Activated CD4-positive, alpha-beta memory T cell treated with anti-CD3 and anti-CD28 coated beads for 36 hours (primary cell): ENCODE measurements around the gene OCA2. TPM values are rescaled to one million over a fixed set of nuclear protein-coding genes. Genes with fewer than 3 reads are reported as not detected.

Source experiments
- CTCF ChIA-PET: fragments of 350-600 bp; sonication (Branson Sonifier 250); formaldehyde crosslinking; loops from one replicate; lab custom pipeline; 2021; ENCODE audit warnings: antibody characterized with exemption, inconsistent platforms; lab: Charles Lee
- POLR2A ChIA-PET: fragments of 350-600 bp; sonication (Branson Sonifier 250); formaldehyde crosslinking; loops from one replicate; lab custom pipeline; 2021; ENCODE audit warnings: antibody characterized with exemption; lab: Charles Lee
- DNase-seq: peaks from one replicate; pipeline ENCODE4 v3.0.0-alpha.2; 2020
- H3K27ac Mint-ChIP-seq: one replicate; pipeline ENCODE4 v1.8.0; 2021; ENCODE audit warnings: mixed read lengths
- H3K27me3 Mint-ChIP-seq: one replicate; pipeline ENCODE4 v1.8.0; 2021; ENCODE audit warnings: mixed read lengths
- H3K36me3 Mint-ChIP-seq: one replicate; pipeline ENCODE4 v1.8.0; 2021; ENCODE audit warnings: mixed read lengths
- H3K4me1 Mint-ChIP-seq: one replicate; pipeline ENCODE4 v1.8.0; 2021; ENCODE audit warnings: low read depth, mixed read lengths
- H3K4me3 Mint-ChIP-seq: one replicate; pipeline ENCODE4 v1.8.0; 2021; ENCODE audit warnings: mild to moderate bottlenecking, mixed read lengths
- H3K9me3 Mint-ChIP-seq: one replicate; pipeline ENCODE4 v1.8.0; 2021; ENCODE audit warnings: mixed read lengths
- intact Hi-C: fragments of 100-400 bp; cut with micrococcal nuclease; formaldehyde crosslinking; loops from one replicate; pipeline ENCODE4 v1.15.1; 2023
- total RNA-seq, 2 experiments: library from RNA; stranded (reverse); gene quantifications; one replicate each; pipeline ENCODE4 v1.2.3, GENCODE V29; 2021

OCA2 gene
- total RNA-seq, 2 experiments from 2014 or later, result not detected

- ChIA-PET POLR2A (no interaction called here), CTCF (no interaction called here)
- no peaks in the 10 kb centered on the region for H3K36me3 Mint-ChIP-seq
- no peak overlapping the region for H3K27ac Mint-ChIP-seq
- intact Hi-C loops, result no loop called here
- H3K27me3 Mint-ChIP-seq, result no peaks in the 10 kb centered on the region
- no peak for DNase-seq
- no peaks in the 10 kb centered on the region for H3K4me1 Mint-ChIP-seq
- no peak overlapping the region for H3K4me3 Mint-ChIP-seq
- no peaks in the 10 kb centered on the region for H3K9me3 Mint-ChIP-seq
Measured at GRCh38 chr15:27873828-27874227, 225.3 kb downstream of the OCA2 start.

GRCh38 chr15:27873039-27873438 lies 226.1 kb downstream of the OCA2 start:
- Mint-ChIP-seq H3K4me3 (no peak overlapping the region), H3K36me3 (no peaks in the 10 kb centered on the region), H3K27me3 (no peaks in the 10 kb centered on the region), H3K4me1 (no peaks in the 10 kb centered on the region), H3K9me3 (no peaks in the 10 kb centered on the region), H3K27ac (no peak overlapping the region)
- DNase-seq, result no peak
- CTCF ChIA-PET, result no interaction called here
- intact Hi-C loops, result no loop called here
- POLR2A ChIA-PET, result no interaction called here

- no peak for DNase-seq
- Mint-ChIP-seq H3K27me3 (no peaks in the 10 kb centered on the region), H3K27ac (no peak overlapping the region), H3K4me3 (no peak overlapping the region), H3K4me1 (no peaks in the 10 kb centered on the region), H3K9me3 (no peaks in the 10 kb centered on the region), H3K36me3 (no peaks in the 10 kb centered on the region)
- POLR2A ChIA-PET, result no interaction called here
- intact Hi-C loops, result no loop called here
- CTCF ChIA-PET, result no interaction called here
Measured at GRCh38 chr15:27872355-27872754, 226.8 kb downstream of the OCA2 start.

- no peak overlapping the region for H3K4me3 Mint-ChIP-seq
- ChIA-PET CTCF (no interaction called here), POLR2A (no interaction called here)
- no peaks in the 10 kb centered on the region for H3K9me3 Mint-ChIP-seq
- no peak for DNase-seq
- H3K27ac Mint-ChIP-seq, result no peak overlapping the region
- intact Hi-C loops, result no loop called here
- H3K4me1 Mint-ChIP-seq, result no peaks in the 10 kb centered on the region
- no peaks in the 10 kb centered on the region for H3K27me3 Mint-ChIP-seq
- H3K36me3 Mint-ChIP-seq, result no peaks in the 10 kb centered on the region
Measured at GRCh38 chr15:27871902-27872260, 227.2 kb downstream of the OCA2 start.

GRCh38 chr15:27871078-27871901 lies 227.8 kb downstream of the OCA2 start:
- Mint-ChIP-seq H3K9me3 (no peaks in the 10 kb centered on the region), H3K36me3 (no peaks in the 10 kb centered on the region)

GRCh38 chr15:27870320-27870719 lies 228.8 kb downstream of the OCA2 start:
- POLR2A ChIA-PET, result no interaction called here
- CTCF ChIA-PET, result no interaction called here
- no peak overlapping the region for H3K27ac Mint-ChIP-seq

More at GRCh38 chr15:27871078-27871901, 227.8 kb downstream of the OCA2 start:
- Mint-ChIP-seq H3K4me3 (no peak overlapping the region), H3K4me1 (no peaks in the 10 kb centered on the region), H3K27ac (no peak overlapping the region), H3K27me3 (no peaks in the 10 kb centered on the region)
- DNase-seq, result no peak
- POLR2A ChIA-PET, result no interaction called here
- intact Hi-C loops, result no loop called here
- CTCF ChIA-PET, result no interaction called here

GRCh38 chr15:27869697-27870281 lies 229.3 kb downstream of the OCA2 start:
- no peaks in the 10 kb centered on the region for H3K27me3 Mint-ChIP-seq
- H3K4me3 Mint-ChIP-seq, result no peak overlapping the region
- no peaks in the 10 kb centered on the region for H3K4me1 Mint-ChIP-seq
- no peaks in the 10 kb centered on the region for H3K9me3 Mint-ChIP-seq
- no peak for DNase-seq
- intact Hi-C loops, result no loop called here
- H3K27ac Mint-ChIP-seq, result no peak overlapping the region
- POLR2A ChIA-PET, result no interaction called here
- no peaks in the 10 kb centered on the region for H3K36me3 Mint-ChIP-seq
- CTCF ChIA-PET, result no interaction called here

More at GRCh38 chr15:27870320-27870719, 228.8 kb downstream of the OCA2 start:
- intact Hi-C loops, result no loop called here
- DNase-seq, result no peak
- H3K4me1 Mint-ChIP-seq, result no peaks in the 10 kb centered on the region
- H3K36me3 Mint-ChIP-seq, result no peaks in the 10 kb centered on the region
- no peak overlapping the region for H3K4me3 Mint-ChIP-seq
- H3K9me3 Mint-ChIP-seq, result no peaks in the 10 kb centered on the region
- H3K27me3 Mint-ChIP-seq, result no peaks in the 10 kb centered on the region

GRCh38 chr15:27868828-27869404 lies 230.2 kb downstream of the OCA2 start:
- no peak overlapping the region for H3K27ac Mint-ChIP-seq
- ChIA-PET POLR2A (no interaction called here), CTCF (no interaction called here)
- DNase-seq, result no peak
- H3K27me3 Mint-ChIP-seq, result no peaks in the 10 kb centered on the region
- no peaks in the 10 kb centered on the region for H3K36me3 Mint-ChIP-seq
- no peaks in the 10 kb centered on the region for H3K4me1 Mint-ChIP-seq
- no peak overlapping the region for H3K4me3 Mint-ChIP-seq
- no peaks in the 10 kb centered on the region for H3K9me3 Mint-ChIP-seq
- intact Hi-C loops, result no loop called here

- no peak overlapping the region for H3K27ac Mint-ChIP-seq
- ChIA-PET POLR2A (no interaction called here), CTCF (no interaction called here)
- H3K4me1 Mint-ChIP-seq, result no peaks in the 10 kb centered on the region
- no peaks in the 10 kb centered on the region for H3K27me3 Mint-ChIP-seq
- H3K9me3 Mint-ChIP-seq, result no peaks in the 10 kb centered on the region
- DNase-seq, result no peak
- intact Hi-C loops, result no loop called here
- no peak overlapping the region for H3K4me3 Mint-ChIP-seq
- no peaks in the 10 kb centered on the region for H3K36me3 Mint-ChIP-seq
Measured at GRCh38 chr15:27867861-27868260, 231.3 kb downstream of the OCA2 start.

- H3K36me3 Mint-ChIP-seq, result no peaks in the 10 kb centered on the region
- intact Hi-C loops, result no loop called here
- H3K4me3 Mint-ChIP-seq, result no peak overlapping the region
- ChIA-PET CTCF (no interaction called here), POLR2A (no interaction called here)
- H3K27me3 Mint-ChIP-seq, result no peaks in the 10 kb centered on the region
- H3K9me3 Mint-ChIP-seq, result peaks cover under 1% of the 10 kb centered on the region
- no peak for DNase-seq
- no peaks in the 10 kb centered on the region for H3K4me1 Mint-ChIP-seq
- no peak overlapping the region for H3K27ac Mint-ChIP-seq
Measured at GRCh38 chr15:27866505-27867165, 232.5 kb downstream of the OCA2 start.

GRCh38 chr15:27865926-27866325 lies 233.2 kb downstream of the OCA2 start:
- ChIA-PET CTCF (no interaction called here), POLR2A (no interaction called here)
- Mint-ChIP-seq H3K9me3 (peaks cover 7% of the 10 kb centered on the region), H3K4me3 (no peak overlapping the region), H3K27me3 (no peaks in the 10 kb centered on the region), H3K4me1 (no peaks in the 10 kb centered on the region), H3K36me3 (no peaks in the 10 kb centered on the region), H3K27ac (no peak overlapping the region)
- intact Hi-C loops, result no loop called here
- DNase-seq, result no peak

GRCh38 chr15:27865323-27865922 lies 233.7 kb downstream of the OCA2 start:
- no peak overlapping the region for H3K27ac Mint-ChIP-seq
- H3K4me1 Mint-ChIP-seq, result no peaks in the 10 kb centered on the region
- peaks cover 7% of the 10 kb centered on the region for H3K9me3 Mint-ChIP-seq
- CTCF ChIA-PET, result no interaction called here
- POLR2A ChIA-PET, result no interaction called here
- H3K36me3 Mint-ChIP-seq, result no peaks in the 10 kb centered on the region
- no peak overlapping the region for H3K4me3 Mint-ChIP-seq
- no peak for DNase-seq
- intact Hi-C loops, result no loop called here
- H3K27me3 Mint-ChIP-seq, result no peaks in the 10 kb centered on the region
